ENCODE measurements around the gene CREB1.

Gene CREB1

DNA sequence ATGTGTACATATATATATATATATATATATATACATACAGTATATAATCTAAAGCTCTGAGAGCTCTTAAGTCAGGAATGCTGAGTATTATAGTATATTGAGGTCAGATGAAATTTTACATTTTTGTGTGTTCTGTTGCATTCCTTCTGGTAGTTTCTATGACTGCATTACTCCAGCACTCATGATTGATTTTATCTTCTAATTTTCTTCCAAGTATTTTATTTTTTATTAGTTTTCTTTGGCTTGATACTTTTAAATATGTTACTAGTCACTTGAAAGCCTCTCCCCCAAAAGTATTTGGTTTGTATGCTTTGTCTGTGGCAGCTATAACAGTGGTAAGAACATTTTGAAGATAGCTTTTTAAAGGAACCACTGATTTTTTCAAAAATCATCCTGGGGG, 70.5 kb downstream of the CREB1 start:
- Histone ChIP-seq H3K27ac (ENCODE audit: low read length) (no peak overlapping the region), H3K9ac (ENCODE audit: low read depth, low read length) (no peak overlapping the region), H3K4me3 (ENCODE audit: low read length) (no peak overlapping the region), H3K36me3 (ENCODE audit: insufficient read depth, low read depth, low read length) (peaks cover 50% of the 10 kb centered on the region), H3K27me3 (ENCODE audit: insufficient read depth, low read length) (no peaks in the 10 kb centered on the region), H3K4me1 (ENCODE audit: insufficient read depth, low read length) (no peaks in the 10 kb centered on the region), H3K9me3 (ENCODE audit: insufficient read depth, low read depth, low read length) (no peaks in the 10 kb centered on the region)

DNA sequence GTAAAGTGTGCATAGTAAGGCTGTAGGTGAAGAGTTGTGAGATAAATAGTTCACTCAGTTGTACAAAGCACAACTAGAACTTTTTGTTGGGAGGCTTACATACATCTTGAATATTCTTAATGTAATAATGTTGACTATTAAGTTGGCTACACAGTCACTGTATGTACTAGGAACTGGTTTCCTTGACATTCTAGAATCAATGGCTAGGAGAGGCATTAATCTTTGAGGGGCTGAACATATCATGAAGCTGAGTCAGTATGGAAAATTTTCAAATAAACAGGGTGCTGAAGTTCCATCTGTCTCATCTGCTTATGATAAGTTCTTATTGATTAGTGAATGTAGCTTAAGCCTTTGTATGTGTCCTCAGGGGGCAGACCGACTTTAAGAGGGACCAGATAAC, 72.0 kb downstream of the CREB1 start:
- no peak overlapping the region for H3K27ac ChIP-seq (ENCODE audit: low read length)
- peaks cover 34% of the 10 kb centered on the region for H3K36me3 ChIP-seq (ENCODE audit: insufficient read depth, low read depth, low read length)
- H3K4me1 ChIP-seq (ENCODE audit: insufficient read depth, low read length): no peaks in the 10 kb centered on the region
- no peak overlapping the region for H3K4me3 ChIP-seq (ENCODE audit: low read length)
- no peak overlapping the region for H3K9ac ChIP-seq (ENCODE audit: low read depth, low read length)
- no peaks in the 10 kb centered on the region for H3K9me3 ChIP-seq (ENCODE audit: insufficient read depth, low read depth, low read length)
- no peaks in the 10 kb centered on the region for H3K27me3 ChIP-seq (ENCODE audit: insufficient read depth, low read length)

GRCh38 chr2:207603486-207603885, 73.7 kb downstream of the CREB1 start:
- Histone ChIP-seq H3K4me1 (ENCODE audit: insufficient read depth, low read length) (no peaks in the 10 kb centered on the region), H3K27ac (ENCODE audit: low read length) (no peak overlapping the region), H3K36me3 (ENCODE audit: insufficient read depth, low read depth, low read length) (peaks cover 18% of the 10 kb centered on the region; the same call in 1 of the 2 replicates), H3K4me3 (ENCODE audit: low read length) (no peak overlapping the region), H3K9me3 (ENCODE audit: insufficient read depth, low read depth, low read length) (no peaks in the 10 kb centered on the region), H3K9ac (ENCODE audit: low read depth, low read length) (no peak overlapping the region), H3K27me3 (ENCODE audit: insufficient read depth, low read length) (no peaks in the 10 kb centered on the region)

DNA sequence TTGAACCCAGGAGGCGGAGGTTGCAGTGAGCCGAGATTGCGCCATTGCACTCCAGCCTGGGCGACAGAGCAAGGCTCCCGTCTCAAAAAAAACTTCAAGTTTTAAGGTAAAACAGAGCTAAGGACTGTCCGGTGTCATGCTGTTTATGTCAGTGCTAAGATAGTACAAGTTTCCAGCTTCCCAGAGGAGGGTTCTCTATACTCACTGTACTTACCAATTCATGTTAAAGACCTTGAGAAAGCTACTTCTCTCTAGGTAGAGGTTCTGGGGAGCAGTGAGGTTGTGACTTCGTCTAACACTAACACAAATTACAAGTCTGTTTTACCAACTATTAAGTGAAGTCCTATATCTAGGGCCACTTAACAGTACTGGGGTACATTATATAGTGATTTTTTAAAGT, 76.6 kb downstream of the CREB1 start:
- H3K27me3 ChIP-seq (ENCODE audit: insufficient read depth, low read length): no peaks in the 10 kb centered on the region
- H3K36me3 ChIP-seq (ENCODE audit: insufficient read depth, low read depth, low read length): peaks cover 16% of the 10 kb centered on the region
- no peak overlapping the region for H3K9ac ChIP-seq (ENCODE audit: low read depth, low read length)
- no peaks in the 10 kb centered on the region for H3K9me3 ChIP-seq (ENCODE audit: insufficient read depth, low read depth, low read length)
- H3K4me1 ChIP-seq (ENCODE audit: insufficient read depth, low read length): no peaks in the 10 kb centered on the region
- no peak overlapping the region for H3K4me3 ChIP-seq (ENCODE audit: low read length)
- no peak overlapping the region for H3K27ac ChIP-seq (ENCODE audit: low read length)

- no peaks in the 10 kb centered on the region for H3K27me3 ChIP-seq (ENCODE audit: insufficient read depth, low read length)
- H3K4me1 ChIP-seq (ENCODE audit: insufficient read depth, low read length): no peaks in the 10 kb centered on the region
- no peak overlapping the region for H3K9ac ChIP-seq (ENCODE audit: low read depth, low read length)
- peaks cover 13% of the 10 kb centered on the region for H3K36me3 ChIP-seq (ENCODE audit: insufficient read depth, low read depth, low read length)
- no peak overlapping the region for H3K27ac ChIP-seq (ENCODE audit: low read length)
- H3K9me3 ChIP-seq (ENCODE audit: insufficient read depth, low read depth, low read length): no peaks in the 10 kb centered on the region
- no peak overlapping the region for H3K4me3 ChIP-seq (ENCODE audit: low read length)
Observed at GRCh38 chr2:207606829-207607228, 77.1 kb downstream of the CREB1 start.

GRCh38 chr2:207612714-207613113, 83.0 kb downstream of the CREB1 start:
- H3K36me3 ChIP-seq (ENCODE audit: insufficient read depth, low read depth, low read length): peaks cover 59% of the 10 kb centered on the region
- no peak overlapping the region for H3K4me3 ChIP-seq (ENCODE audit: low read length)

GRCh38 chr2:207614824-207615223, 85.1 kb downstream of the CREB1 start:
- H3K36me3 ChIP-seq (ENCODE audit: insufficient read depth, low read depth, low read length): peaks cover 70% of the 10 kb centered on the region
- H3K4me1 ChIP-seq (ENCODE audit: insufficient read depth, low read length): peaks cover 5% of the 10 kb centered on the region; the same call in 1 of the 2 replicates

More at GRCh38 chr2:207612714-207613113, 83.0 kb downstream of the CREB1 start:
- peaks cover 5% of the 10 kb centered on the region; the same call in 1 of the 2 replicates for H3K4me1 ChIP-seq (ENCODE audit: insufficient read depth, low read length)
- no peaks in the 10 kb centered on the region for H3K27me3 ChIP-seq (ENCODE audit: insufficient read depth, low read length)
- no peaks in the 10 kb centered on the region for H3K9me3 ChIP-seq (ENCODE audit: insufficient read depth, low read depth, low read length)
- no peak overlapping the region for H3K27ac ChIP-seq (ENCODE audit: low read length)
- H3K9ac ChIP-seq (ENCODE audit: low read depth, low read length): no peak overlapping the region

DNA sequence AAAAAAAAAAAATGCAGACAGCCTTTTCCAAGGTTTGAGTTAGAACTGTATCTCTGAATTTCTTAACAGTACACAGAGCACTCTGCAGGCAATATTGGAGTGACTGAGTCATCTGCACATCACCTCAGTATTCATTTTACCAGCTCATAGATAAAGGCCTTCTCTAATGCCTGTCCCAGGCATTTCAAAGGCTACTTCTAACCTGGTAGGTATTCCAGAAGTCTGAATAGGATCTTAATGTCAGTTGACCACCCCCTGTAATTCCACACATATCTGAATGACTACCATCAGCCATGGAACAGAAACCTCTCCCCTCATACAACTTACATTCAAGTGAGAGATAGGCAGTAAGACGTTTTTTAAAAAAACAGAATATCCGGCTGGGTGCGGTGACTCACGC, 86.4 kb downstream of the CREB1 start:
- Histone ChIP-seq H3K36me3 (ENCODE audit: insufficient read depth, low read depth, low read length) (peaks cover 81% of the 10 kb centered on the region), H3K4me1 (ENCODE audit: insufficient read depth, low read length) (peaks cover 5% of the 10 kb centered on the region; the same call in 1 of the 2 replicates), H3K27ac (ENCODE audit: low read length) (no peak overlapping the region), H3K4me3 (ENCODE audit: low read length) (no peak overlapping the region), H3K9ac (ENCODE audit: low read depth, low read length) (no peak overlapping the region), H3K27me3 (ENCODE audit: insufficient read depth, low read length) (no peaks in the 10 kb centered on the region), H3K9me3 (ENCODE audit: insufficient read depth, low read depth, low read length) (no peaks in the 10 kb centered on the region)

More at GRCh38 chr2:207614824-207615223, 85.1 kb downstream of the CREB1 start:
- Histone ChIP-seq H3K27me3 (ENCODE audit: insufficient read depth, low read length) (no peaks in the 10 kb centered on the region), H3K27ac (ENCODE audit: low read length) (no peak overlapping the region), H3K4me3 (ENCODE audit: low read length) (no peak overlapping the region), H3K9ac (ENCODE audit: low read depth, low read length) (no peak overlapping the region), H3K9me3 (ENCODE audit: insufficient read depth, low read depth, low read length) (no peaks in the 10 kb centered on the region)

- Histone ChIP-seq H3K4me3 (ENCODE audit: low read length) (no peak overlapping the region), H3K27me3 (ENCODE audit: insufficient read depth, low read length) (no peaks in the 10 kb centered on the region), H3K4me1 (ENCODE audit: insufficient read depth, low read length) (peaks cover 5% of the 10 kb centered on the region; the same call in 1 of the 2 replicates), H3K27ac (ENCODE audit: low read length) (no peak overlapping the region), H3K9ac (ENCODE audit: low read depth, low read length) (no peak overlapping the region), H3K36me3 (ENCODE audit: insufficient read depth, low read depth, low read length) (peaks cover 91% of the 10 kb centered on the region), H3K9me3 (ENCODE audit: insufficient read depth, low read depth, low read length) (no peaks in the 10 kb centered on the region)
Observed at GRCh38 chr2:207617011-207617671, 87.4 kb downstream of the CREB1 start.

DNA sequence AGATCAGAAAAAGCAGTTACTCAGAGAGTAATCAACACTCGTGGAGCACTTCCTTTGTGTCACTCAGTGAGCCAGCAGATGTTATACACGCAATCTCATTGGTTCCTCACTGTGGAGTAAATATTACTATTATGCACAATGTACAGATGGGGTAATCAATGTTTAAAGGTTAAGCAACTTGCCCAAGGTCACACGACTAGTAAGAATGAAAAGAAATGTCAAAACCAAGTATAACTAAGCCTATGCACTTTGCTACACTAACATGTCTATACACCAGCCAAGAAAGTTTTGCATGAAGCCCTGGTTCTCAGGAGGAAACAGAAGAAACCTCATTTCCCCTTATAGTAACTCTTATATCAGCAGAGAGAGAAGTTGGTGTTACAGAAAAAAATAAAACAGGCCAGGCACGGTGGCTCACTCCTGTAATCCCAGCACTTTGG, 90.0 kb downstream of the CREB1 start:
- Histone ChIP-seq H3K9me3 (ENCODE audit: insufficient read depth, low read depth, low read length) (no peaks in the 10 kb centered on the region), H3K9ac (ENCODE audit: low read depth, low read length) (no peak overlapping the region), H3K27me3 (ENCODE audit: insufficient read depth, low read length) (no peaks in the 10 kb centered on the region), H3K4me3 (ENCODE audit: low read length) (no peak overlapping the region), H3K4me1 (ENCODE audit: insufficient read depth, low read length) (peaks cover 11% of the 10 kb centered on the region), H3K27ac (ENCODE audit: low read length) (no peak overlapping the region), H3K36me3 (ENCODE audit: insufficient read depth, low read depth, low read length) (peaks cover 81% of the 10 kb centered on the region)

- peaks cover 11% of the 10 kb centered on the region for H3K4me1 ChIP-seq (ENCODE audit: insufficient read depth, low read length)
- H3K9me3 ChIP-seq (ENCODE audit: insufficient read depth, low read depth, low read length): no peaks in the 10 kb centered on the region
- no peak overlapping the region for H3K9ac ChIP-seq (ENCODE audit: low read depth, low read length)
- no peaks in the 10 kb centered on the region for H3K27me3 ChIP-seq (ENCODE audit: insufficient read depth, low read length)
- no peak overlapping the region for H3K4me3 ChIP-seq (ENCODE audit: low read length)
- H3K36me3 ChIP-seq (ENCODE audit: insufficient read depth, low read depth, low read length): peaks cover 65% of the 10 kb centered on the region
- no peak overlapping the region for H3K27ac ChIP-seq (ENCODE audit: low read length)
Observed at GRCh38 chr2:207621501-207622039, 91.8 kb downstream of the CREB1 start.
